Activated naive CD4-positive, alpha-beta T cell treated with anti-CD3 and anti-CD28 coated beads, Interleukin-2, amount 50 U/mL, for 16 hours (primary cell): ENCODE measurements around the gene BFSP2.

ENCODE experiments used
- DNase-seq: peaks from one replicate; pipeline ENCODE4 v3.0.0-alpha.2; 2020

The BFSP2 gene

DNA sequence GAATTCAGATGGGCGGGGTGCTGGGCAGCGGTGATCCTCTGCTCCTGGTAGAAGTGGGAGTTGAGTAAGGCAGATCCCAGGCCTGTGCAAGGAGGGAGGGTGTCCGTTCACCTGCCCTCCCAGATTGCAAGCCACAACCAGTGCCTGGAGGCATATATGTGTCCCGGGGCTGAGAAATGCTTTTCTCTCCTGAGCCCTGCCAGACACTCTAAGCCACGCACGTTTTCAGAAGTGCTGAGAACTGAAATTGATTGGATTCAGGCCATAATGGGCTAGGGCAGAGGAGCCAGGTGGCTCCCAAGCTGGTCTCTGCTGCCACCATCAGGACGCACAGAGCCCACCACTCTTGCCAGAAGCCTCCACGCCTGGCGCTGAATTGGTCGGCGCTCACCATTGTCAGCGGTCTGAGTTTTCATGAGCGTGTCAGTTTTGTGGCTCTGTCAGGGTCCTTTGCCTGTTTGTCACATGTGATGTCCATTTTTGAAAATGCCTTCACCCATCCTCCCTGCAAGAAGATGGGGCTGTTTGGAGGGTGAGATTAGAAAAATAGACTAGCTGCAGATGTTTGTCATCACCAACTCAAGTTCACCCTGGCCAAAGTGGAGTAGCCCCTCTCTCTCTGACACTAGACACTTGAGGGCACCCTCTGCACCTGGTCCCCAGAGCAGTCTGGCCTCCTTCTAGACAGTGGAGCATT is 15.4 kb upstream of the BFSP2 start:
- no peak for DNase-seq

DNA sequence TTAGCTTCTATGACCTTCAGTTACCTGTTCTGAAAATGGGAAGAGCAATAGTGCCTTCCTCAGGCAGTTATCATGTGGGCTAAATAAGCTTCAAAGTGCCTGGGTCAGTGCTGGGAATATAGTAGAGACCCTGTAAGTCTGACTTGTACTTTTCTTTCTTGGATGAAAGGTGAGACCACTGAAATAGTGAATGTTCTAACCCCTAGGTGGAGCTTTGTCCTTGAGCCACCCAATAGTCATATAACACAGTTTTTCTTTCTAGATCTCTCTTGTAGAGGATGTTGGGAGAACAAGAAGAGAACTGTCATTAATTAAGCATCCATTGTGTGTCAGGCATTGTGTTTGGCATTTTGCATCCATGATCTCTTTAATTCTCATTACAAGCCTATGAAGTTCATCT is 13.0 kb upstream of the BFSP2 start:
- no peak for DNase-seq

DNA sequence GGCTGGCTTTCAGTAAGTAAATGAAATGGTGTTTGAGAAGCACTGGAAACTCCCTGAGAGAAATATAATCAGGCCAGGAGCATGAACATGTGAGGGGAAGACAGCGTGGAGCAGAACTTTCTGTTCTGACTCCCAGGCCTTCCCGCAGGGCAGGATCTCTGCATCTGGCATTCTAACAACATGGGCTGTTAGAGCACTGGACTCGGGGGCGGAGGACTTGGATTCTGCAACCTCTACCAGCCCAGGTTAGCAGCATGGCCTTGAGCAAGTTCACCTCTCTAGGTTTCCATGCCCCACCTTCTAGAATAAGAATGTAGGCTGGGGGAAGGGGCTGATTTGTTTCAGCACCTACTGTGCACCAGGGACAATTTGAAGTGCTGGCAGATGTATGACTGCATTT is 12.5 kb upstream of the BFSP2 start:
- DNase-seq = no peak

DNA sequence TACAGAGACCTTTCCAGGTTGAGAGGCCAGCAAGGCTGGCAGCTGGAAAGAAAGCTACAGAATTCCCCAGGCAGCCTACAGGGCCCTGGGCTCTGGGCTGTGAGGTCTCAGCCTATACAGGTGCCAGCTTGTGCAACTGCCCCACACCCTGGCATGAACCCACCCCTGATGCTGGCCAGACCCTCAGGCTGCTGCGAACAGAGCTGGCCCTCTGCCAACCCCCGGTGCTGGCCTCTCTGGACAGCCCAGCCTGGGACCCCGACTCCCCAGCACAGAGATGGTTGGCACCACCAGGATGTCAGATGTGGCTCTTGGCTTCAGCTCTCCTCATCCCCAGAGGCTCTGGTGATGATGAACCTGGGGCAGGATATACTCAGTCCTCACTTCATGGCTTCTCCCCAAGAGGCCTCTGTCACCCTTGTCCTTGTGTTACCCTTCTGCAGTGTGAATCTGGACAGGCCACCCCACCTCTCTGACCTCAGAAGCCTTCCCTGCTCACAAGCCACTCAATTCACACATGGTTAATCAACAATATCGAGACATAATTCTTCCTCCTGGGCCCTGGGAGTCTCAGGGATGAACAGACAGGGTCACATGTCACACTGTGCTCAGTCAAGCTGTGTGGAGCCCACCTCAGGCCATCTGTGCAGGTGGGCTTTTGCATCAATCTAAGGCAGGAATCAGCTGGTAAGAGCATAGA is 11.0 kb upstream of the BFSP2 start:
- DNase-seq = no peak

DNA sequence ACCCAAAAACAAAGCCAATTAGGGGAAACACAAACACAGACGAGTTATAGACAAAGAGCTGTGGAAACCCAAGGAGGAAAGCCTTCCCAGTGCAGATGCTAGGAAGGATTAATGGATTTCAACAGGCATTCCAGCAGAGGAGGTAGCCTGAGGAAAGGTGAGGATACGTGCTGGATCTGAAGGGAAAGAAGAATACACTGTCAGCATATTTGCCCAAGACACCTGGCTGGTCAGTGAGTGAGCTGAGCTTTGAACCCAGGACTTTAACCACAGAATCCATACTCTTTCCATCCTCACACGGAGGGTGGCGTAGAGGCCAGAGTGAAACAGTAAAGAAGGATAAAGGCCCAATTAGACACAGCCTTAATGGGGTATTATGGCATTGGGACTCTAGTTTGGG is 9.1 kb upstream of the BFSP2 start:
- no peak for DNase-seq

DNA sequence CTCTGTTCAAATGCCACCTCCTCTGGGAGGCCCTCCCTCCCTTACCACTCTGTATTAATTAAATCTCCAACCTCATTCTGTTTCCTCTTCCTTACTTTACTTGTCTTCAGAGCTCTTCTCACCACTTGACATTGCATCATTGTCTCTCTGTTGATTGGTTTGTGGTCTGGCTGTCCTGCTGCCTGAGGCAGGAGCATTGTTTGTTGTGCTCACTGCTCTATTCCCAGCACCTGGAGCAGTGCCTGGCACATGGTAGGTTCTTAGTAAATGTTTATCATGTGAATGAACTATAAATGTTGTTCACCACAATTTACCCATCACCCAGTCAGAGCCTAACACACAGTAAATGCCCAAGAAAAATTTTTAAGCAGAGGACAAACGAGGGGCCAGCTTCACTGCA is 6.7 kb upstream of the BFSP2 start:
- no peak for DNase-seq

DNA sequence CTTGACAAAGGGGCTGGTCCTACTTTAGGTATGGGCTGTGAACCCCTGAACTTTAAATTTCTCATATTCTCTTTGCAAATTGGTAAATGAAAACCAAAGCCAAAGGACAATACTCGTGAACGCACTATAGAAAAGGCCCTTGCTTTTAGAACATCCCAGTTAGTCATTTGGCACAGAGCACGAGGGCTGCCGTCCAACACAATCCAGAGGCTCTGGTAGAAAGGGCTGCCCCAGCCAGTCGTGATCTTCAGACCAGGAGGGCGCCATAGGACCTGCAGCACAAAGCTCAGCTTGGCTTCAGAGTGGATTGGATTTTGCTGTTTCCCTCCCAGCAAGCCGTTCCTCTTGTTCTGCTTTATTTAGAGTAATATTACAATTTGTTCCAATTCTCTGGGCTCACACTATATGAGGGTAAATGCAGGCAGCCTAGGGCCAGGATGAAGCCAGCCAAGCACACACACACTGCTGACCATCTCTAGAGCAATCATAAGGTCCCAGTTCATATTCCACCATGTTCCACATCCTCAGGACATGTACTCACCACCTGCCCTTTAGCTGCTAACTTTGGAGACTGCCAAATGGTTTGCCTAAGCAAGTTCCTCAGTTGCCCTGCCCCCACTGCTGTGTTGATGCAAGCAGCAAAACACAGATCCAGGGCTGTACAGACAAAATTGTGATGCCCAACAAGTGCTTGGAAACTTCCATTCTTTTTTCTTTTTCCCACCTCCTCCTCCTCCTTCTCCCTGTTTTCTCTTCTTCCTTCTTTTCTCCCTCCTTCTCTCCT is 6.0 kb upstream of the BFSP2 start:
- no peak for DNase-seq

DNA sequence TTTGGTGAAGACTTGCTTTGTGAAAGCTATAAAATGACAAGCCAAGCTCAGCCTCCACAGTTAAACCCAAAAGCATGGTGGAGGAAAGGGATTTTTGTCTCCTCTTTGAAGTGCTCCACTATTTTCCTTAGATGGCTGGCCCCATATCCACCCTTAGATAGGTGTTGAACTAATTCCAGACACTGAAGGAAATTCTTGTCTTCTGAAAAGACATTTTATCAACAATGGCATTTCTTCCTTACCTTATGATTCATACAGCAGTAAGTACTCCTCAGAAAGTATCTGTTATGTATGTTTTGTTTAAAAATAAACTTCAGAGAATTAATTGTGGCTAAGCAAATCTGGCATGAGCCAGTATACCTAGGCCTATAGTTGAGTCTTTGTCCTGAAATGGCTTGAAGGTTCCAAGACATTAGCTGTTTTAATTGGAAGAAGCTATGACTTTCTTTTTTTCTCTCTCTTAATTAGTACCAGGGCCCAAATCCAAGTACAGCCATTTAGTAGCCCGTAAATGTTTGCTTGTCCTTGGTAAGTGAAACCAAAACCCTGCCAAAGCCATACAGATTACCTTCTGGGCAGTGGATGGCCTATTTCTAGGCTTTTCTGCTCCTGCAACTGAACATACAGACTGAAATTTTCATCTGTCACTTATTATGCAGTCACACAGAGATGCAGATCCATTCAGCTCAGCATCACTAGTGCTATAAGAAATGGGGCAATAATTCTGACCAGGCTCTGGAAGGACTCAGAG is 5.1 kb upstream of the BFSP2 start:
- no peak for DNase-seq

DNA sequence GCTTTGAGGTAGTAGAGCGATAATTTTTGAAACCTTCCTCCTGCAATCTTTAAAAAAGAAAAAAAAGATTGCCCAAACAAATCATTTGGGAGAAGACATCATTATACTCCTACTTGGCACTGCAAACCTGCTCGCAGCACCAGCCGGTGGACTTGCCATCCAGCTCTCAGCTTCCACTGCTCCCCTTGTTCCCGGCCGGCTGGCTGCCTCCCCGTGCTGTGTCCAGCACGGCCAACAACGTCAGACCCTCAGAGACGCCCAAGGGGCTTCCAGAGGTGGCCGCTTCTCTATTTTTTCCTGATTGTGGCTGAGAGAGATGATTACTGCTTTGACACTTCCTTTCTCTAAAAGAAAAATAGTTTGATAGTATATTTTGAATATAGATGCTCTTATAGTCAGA is 3.0 kb upstream of the BFSP2 start:
- no peak for DNase-seq

DNA sequence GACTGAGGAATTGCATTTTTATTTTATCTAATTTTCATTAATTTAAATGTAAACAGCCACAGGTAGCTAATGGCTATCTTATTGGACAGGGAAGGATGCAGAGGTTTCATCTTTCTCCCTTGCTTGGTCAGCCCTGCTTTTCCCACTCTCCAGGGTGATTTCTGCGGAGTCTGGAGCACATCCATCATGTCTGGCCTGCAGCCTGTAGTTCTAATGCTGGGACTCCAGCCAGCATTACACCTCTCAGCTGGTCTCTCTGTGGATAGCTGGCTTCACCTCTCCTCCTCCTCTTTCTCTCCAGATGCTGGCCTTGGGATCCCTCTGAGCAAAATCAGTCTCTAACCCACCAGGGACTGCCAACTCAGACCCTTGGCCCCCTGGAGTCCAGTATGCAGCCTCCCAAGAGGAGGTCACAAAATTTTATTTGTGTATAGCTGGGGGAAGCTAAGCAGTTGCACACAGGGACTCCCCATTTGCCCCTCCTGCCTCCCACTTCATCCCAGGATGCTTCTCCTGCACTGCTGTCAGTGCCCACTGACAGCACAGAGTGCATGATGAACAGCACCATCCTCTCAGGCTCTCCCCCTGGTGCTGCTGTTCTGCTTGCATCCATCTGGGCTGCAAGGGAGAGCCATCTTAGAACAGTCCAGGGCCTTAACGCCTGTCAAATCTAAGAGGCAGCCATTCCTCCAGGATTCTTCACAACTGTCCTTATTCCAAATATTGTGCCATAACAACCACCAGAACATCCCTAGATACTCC is 1.7 kb downstream of the BFSP2 start:
- no peak for DNase-seq

DNA sequence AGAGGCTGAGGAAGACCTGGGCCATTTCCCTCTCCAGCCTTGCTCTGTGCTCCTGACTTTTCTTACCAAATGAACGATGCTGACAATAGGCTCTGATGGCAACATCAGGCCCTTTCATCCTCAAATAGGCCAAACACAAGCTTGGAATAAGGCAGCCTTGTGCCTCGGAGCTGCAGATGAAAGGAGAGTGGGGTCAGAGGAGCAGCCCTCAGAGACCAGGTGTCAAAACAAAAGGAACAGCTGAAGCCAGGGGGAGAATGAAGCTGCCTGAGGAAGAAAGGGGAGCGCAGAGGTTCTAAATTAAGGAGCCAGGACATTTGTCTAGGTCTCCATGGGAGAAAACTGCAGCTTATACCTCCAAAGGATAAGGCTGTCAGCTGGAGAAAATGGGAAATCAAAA is 5.1 kb downstream of the BFSP2 start:
- DNase-seq = no peak

DNA sequence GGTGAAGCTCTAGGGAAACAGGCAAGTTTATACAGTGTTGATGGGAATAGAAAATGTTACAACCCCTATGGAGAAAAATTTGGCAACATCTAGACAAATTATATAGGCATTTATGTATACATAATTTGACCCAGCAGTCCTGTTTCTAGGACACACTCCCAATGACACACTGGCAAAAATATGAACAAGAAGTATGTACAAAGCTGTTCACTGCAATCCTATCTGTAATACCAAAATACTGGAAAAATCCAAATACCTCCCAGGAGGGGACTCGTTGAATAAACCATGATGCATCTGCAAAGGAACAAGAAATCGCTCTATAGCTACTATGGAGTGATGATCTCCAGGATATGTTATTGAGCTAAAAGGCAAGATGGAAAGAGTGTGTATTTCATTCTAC is 8.5 kb downstream of the BFSP2 start:
- no peak for DNase-seq

DNA sequence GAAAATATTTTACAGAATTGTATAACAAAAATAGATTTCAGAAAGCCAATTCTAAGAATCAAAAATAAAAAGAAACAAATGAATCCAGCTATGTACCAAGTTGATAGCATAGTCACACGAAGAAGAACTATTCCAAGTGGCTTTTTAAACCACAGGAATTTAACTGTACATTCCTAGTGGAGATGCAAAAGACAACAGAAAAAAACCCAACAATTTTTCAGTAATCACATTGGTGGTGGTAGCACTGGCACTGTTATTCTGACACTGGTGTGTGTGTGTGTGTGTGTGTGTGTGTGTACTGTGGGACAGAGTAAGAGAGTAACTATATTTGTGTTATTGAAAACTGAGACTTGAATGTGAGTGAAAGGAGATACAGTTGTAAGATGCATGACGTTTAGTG is 9.1 kb downstream of the BFSP2 start:
- no peak for DNase-seq

DNA sequence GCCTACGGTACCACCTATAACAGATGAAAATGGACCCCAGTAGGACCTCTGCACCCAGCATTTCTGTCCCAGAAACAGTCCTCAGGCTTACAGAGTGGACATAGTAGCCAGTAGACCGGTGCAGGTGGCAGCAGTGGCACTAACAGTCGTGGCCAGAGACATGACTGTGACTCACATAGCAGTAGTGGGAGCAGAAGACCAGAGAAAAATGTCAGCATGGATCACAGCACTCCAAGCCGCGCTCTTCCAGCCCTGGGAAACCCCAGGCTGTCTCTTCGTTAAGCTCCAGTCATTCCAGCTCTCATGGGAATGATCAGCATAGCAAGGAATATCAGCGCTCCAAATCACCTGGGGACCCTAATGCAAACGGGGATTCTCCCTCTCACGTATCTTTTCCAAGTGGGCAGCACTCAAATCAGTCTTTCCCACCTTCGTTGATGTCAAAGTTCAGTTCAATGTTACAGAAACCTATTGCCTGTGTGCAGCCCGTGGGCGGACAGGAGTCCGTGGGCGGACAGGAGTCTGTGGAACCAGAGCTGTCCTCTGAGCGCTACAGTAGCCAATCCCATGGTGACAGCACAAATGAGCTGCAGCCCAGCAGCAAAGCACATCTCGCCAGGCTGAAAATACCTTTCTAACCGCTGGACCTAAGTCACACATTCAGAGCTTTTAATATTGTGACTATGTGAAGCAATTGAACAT is 10.5 kb downstream of the BFSP2 start:
- no peak for DNase-seq

DNA sequence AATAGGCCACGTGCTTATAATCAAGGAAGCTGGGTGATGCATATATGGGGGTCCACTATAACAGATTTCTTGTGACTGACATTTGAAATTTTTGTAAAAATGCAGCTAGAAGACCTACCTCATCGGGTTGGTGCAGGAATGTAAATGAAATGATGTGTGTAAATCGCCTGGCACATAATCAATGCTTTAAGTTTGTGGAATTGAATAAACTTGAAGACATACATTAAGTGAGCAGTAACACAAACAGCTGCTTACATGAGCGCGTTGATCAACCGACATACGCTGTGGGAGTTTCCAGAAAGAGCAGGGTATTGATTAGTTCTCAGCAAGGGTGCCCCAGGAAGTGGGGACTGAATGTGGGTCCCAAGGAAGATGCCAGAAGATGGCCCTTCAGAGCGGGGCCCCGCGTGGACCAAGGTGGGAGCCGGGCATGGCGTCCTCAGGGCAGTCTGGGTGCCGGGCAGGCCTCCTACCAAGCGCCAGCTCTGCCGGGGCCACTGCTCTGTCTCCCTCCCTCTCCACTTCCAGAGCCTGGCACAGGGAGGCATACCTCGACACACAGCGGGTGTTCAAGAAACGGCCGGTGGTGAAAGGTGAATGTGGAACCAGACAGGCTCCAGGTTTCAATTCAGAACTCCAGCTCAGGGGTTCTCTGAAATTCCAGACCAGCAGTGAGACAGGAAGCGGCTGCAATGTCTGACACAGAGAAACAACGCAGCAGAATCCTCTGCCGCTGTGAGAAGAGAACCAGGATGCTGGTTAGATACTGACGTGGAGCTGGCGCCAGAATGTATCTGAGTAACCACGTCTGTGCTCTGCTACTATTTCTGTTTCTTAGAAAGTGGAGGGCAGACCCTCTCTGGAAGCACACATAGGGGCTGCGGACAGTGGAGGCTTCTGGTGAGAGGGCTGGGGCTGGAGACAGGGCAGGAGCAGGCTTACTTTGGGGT is 12.6 kb downstream of the BFSP2 start:
- DNase-seq = no peak

DNA sequence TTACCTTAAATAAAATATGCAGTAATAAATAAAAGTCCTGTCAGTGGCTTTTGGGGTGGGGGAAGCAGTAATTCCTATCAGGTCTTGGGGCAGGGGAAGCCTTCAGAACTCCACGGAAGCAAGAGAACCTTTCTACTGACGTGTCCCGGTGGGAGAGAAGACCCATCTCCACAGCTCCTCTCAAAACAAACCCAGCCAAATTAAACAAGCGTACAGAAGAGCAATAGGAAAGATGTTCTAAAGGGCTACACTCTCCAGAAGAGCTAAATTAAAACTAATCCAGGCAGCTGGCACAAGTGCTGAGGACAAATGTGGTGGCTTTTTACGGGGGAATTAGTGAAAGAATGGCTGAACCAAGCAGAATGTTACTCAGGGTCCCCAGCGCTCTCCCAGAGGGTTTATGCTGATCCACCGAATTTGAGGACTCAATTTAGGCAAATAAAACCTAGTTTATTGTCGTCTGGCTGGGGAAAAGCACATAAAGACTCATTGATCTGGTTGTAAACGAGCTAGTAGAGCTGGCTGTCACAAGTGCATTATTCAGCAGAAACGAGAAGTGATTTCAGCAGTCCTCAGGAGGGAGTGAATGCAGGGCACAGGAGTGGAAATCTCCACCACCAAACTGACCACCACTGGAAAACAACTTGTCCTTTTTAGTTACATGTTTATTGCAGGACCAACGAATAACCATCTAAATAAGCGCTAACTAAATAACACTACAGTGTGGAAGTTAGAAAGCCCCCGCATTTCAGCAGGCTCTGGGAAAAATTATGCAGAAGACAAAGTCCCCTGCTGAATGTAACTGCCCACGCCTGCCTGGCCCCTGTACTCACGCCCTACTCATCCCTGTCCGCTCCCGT is 13.5 kb downstream of the BFSP2 start:
- no peak for DNase-seq

DNA sequence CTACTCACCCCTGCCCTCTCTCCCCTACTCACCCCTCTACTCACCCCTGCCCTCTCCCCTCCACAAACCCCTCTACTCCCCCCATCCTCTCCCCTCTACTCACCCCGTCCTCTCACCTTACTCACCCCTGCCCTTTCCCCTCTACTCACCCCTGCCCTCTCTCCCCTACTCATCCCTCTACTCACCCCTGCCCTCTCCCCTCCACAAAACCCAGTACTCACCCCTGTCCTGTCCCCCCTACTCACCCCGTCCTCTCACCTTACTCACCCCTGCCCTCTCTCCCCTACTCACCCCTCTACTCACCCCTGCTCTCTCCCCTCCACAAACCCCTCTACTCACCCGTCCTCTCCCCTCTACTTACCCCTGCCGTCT is 14.2 kb downstream of the BFSP2 start:
- no peak for DNase-seq

DNA sequence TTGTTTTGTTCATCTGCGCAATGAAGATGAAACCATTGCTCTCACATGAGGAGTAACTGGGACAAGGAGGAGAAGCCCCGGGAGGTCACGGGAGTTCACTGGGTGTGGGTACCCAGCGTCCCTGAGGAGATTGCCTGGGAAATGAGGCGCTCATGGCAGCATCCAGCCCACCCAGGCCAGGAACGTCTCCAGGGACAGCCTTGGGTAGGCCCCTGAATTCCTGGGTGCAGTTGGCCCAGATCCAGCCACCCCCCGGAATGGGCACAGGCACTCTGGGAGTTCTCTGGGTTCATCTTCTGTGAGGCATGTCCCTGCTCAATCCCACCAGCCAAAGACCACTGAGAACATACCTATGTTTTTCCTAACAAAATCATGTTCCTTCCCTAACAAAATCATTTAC is 18.5 kb downstream of the BFSP2 start:
- DNase-seq = no peak

DNA sequence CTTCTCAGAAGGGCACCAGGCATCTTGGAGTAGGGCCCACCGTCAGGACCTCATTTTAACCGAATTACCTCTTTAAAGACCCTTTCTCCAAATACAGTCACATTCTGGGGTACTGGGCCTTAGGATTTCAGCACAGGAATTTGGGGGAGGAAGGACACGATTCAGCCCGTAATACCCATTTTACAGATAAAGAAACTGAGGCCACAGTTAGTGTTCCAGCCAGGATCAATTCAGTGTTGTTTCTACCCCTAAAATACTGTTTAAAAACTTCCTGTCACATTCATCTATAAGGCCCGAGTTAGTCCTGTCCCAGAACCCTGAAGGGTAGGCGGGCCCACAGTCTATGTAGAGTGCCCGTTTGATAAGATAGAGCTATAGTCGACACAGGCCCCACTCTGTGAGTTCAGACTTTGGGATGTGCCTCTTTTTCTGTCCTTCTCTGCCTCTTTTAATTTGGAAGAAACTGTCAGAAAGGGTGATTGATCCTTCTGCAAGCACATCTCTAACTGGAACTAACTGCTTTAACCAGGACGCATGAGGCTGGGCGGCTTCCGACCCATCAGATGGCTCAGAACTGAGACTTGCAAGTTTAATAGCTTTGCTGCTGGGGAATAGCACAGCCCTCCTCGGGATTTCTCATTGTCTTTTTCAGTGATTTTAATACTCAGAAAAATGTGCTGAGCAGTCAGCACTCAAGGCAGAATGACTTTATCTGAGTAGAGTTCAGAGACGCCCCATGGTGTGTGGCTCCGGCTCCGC is 19.5 kb downstream of the BFSP2 start:
- no peak for DNase-seq
